ENCODE results near the gene PPP1R36.

DNA sequence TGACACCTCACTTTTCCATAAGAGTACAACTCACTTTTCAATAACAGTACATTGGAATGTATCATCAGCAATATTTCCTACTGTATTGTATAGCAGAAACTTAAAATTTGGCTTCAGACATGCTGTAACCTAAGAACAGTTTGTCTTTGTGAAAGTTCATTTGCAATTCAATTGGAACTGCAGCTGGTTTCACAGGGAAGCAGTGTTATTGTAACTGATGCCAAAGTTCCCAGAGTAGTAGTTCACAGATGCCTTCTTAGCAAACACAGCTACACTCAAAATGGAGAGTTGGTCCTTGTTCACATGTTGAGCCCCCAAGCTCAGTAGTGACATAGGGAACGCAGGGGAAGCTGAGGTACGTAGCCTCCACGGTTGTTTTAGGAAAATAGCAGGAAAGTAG lies 23.3 kb downstream of the PPP1R36 start:
- TF ChIP-seq, protein P1, sequence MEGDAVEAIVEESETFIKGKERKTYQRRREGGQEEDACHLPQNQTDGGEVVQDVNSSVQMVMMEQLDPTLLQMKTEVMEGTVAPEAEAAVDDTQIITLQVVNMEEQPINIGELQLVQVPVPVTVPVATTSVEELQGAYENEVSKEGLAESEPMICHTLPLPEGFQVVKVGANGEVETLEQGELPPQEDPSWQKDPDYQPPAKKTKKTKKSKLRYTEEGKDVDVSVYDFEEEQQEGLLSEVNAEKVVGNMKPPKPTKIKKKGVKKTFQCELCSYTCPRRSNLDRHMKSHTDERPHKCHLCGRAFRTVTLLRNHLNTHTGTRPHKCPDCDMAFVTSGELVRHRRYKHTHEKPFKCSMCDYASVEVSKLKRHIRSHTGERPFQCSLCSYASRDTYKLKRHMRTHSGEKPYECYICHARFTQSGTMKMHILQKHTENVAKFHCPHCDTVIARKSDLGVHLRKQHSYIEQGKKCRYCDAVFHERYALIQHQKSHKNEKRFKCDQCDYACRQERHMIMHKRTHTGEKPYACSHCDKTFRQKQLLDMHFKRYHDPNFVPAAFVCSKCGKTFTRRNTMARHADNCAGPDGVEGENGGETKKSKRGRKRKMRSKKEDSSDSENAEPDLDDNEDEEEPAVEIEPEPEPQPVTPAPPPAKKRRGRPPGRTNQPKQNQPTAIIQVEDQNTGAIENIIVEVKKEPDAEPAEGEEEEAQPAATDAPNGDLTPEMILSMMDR (IDR thresholded peaks at IDR 0.05; ENCODE audit: low read length), result no peak
- no peak for TF ChIP-seq EZH2 (optimal IDR thresholded peaks at IDR 0.05; ENCODE audit: low read depth, low read length)
